HepG2 (cell line): ENCODE data around the gene ARL6. TPM values are rescaled to one million over a fixed set of nuclear protein-coding genes. Genes with fewer than 3 reads are reported as not detected.

Source experiments
- ATAC-seq: fragments of 200-7000 bp; cut with Tn5 transposase; 3 replicates; pipeline ENCODE4 v1.9.1; 2020; ENCODE audit warnings: mild to moderate bottlenecking, moderate library complexity
- BruUV-seq: library from RNA; stranded (reverse); fragments of 400-500 nt; replicated peaks from 2 replicates; lab custom pipeline; 2021; lab: Mats Ljungman, UMichigan
- CTCF ChIA-PET: fragments of 300-600 bp; formaldehyde crosslinking; extraction: SDS; loops from one replicate; lab custom pipeline; 2021; ENCODE audit warnings: low total read pairs, inconsistent platforms, low intra/inter-chr PET ratio; lab: Yijun Ruan, JAX
- POLR2A ChIA-PET: fragments of 350-600 bp; sonication (Branson Sonifier 250); formaldehyde crosslinking; loops from one replicate; lab custom pipeline; 2020; ENCODE audit warnings: antibody characterized with exemption, inconsistent platforms; lab: Yijun Ruan, JAX
- DNase-seq: peaks from one replicate; pipeline ENCODE4 v3.0.0-alpha.2; 2015; ENCODE audit warnings: low spot score
- FAIRE-seq: peaks from 3 replicates; lab custom pipeline; 2011; peaks lifted over from hg19 to GRCh38; lab: Jason Lieb, UNC
- H2AFZ ChIP-seq: one replicate; pipeline ENCODE4 v1.6.1; 2011; ENCODE audit warnings: low read length, inconsistent platforms
- H3K27ac ChIP-seq: fragments of 300-600 bp; 3 replicates; pipeline ENCODE4 v1.8.0; 2011; ENCODE audit warnings: mixed run types, mild to moderate bottlenecking, mixed read lengths, low read length, inconsistent platforms; ENCODE audit not compliant: insufficient read depth; ENCODE audit errors: extremely low read length
- H3K27me3 ChIP-seq, 2 experiments: fragments of 200-600 bp in 1 of 2; 2 replicates in 1 of 2; 3 replicates in 1 of 2; pipeline versions ENCODE4 v1.6.0 to v1.8.0; 2011; ENCODE audit warnings: low read length in 2 of 2, mild to moderate bottlenecking in 2 of 2, moderate library complexity in 2 of 2, inconsistent platforms in 1 of 2; ENCODE audit not compliant: insufficient read depth in 2 of 2, control insufficient read depth in 1 of 2
- H3K36me3 ChIP-seq, 2 experiments: fragments of 200-600 bp in 1 of 2; replicated peaks in 1 of 2; 2 replicates in 1 of 2; 3 replicates in 1 of 2; pipeline versions ENCODE4 v1.5.1 to v1.8.0; 2011; ENCODE audit warnings: low read length in 2 of 2, inconsistent platforms in 1 of 2; ENCODE audit not compliant: insufficient read depth in 2 of 2, control insufficient read depth in 1 of 2
- H3K4me1 ChIP-seq: 2 replicates; pipeline ENCODE4 v1.5.1; 2012; ENCODE audit warnings: low read length, inconsistent platforms; ENCODE audit not compliant: insufficient read depth
- H3K4me2 ChIP-seq: 2 replicates; pipeline ENCODE4 v1.6.0; 2011; ENCODE audit warnings: low read depth, low read length, inconsistent platforms
- H3K4me3 ChIP-seq, 3 experiments: fragments of 200-600 bp in 1 of 3; sonication (generic), shearing (Covaris generic) in 1 of 3; replicated peaks in 1 of 3; 2 replicates each; pipeline ENCODE4 v1.5.1; 2011 to 2016; ENCODE audit warnings: low read length in 3 of 3, inconsistent platforms in 2 of 3, low read depth in 2 of 3, mild to moderate bottlenecking in 2 of 3, control low read depth in 1 of 3, mixed read lengths in 1 of 3; ENCODE audit not compliant: insufficient read depth in 1 of 3
- H3K79me2 ChIP-seq: one replicate; pipeline ENCODE4 v1.6.1; 2011; ENCODE audit warnings: low read length, inconsistent platforms; ENCODE audit not compliant: insufficient read depth
- H3K9ac ChIP-seq: 2 replicates; pipeline ENCODE4 v1.6.0; 2011; ENCODE audit warnings: mild to moderate bottlenecking, low read depth, low read length, inconsistent platforms; ENCODE audit not compliant: insufficient read depth
- H3K9me3 ChIP-seq: 2 replicates; pipeline ENCODE4 v1.5.1; 2012; ENCODE audit warnings: mild to moderate bottlenecking, low read length
- H4K20me1 ChIP-seq: 2 replicates; pipeline ENCODE4 v1.6.0; 2011; ENCODE audit warnings: inconsistent platforms, mild to moderate bottlenecking, low read length, moderate library complexity; ENCODE audit not compliant: insufficient read depth
- CCDC6 ChIP-seq: sonication (generic); formaldehyde crosslinking; IDR thresholded peaks from 2 replicates; pipeline ENCODE4 v1.8.1; 2022; ENCODE audit warnings: mild to moderate bottlenecking, missing genetic modification reagents, moderate library complexity
- HMG20B ChIP-seq: conservative IDR thresholded peaks from 2 replicates; pipeline ENCODE4 v1.6.1; 2016; ENCODE audit warnings: missing genetic modification reagents, missing compliant biosample characterization
- JUN ChIP-seq: sonication (generic); formaldehyde crosslinking; IDR thresholded peaks from 2 replicates; pipeline ENCODE4 v1.4.0; 2020; ENCODE audit warnings: mild to moderate bottlenecking, missing genetic modification reagents
- KAT7 ChIP-seq: IDR thresholded peaks from 2 replicates; pipeline ENCODE4 v1.6.1; 2018; ENCODE audit warnings: borderline replicate concordance, missing compliant biosample characterization
- PHF20 ChIP-seq: sonication (generic); formaldehyde crosslinking; IDR thresholded peaks from 2 replicates; pipeline ENCODE4 v1.5.0; 2020; ENCODE audit warnings: mild to moderate bottlenecking, missing genetic modification reagents
- SIN3B ChIP-seq: fragments of 150-350 bp; IDR thresholded peaks from 2 replicates; pipeline ENCODE4 v1.6.1; 2014; ENCODE audit warnings: low read length
- SMAD9 ChIP-seq: sonication (generic); formaldehyde crosslinking; IDR thresholded peaks from 2 replicates; pipeline ENCODE4 v1.5.1; 2020; ENCODE audit warnings: mild to moderate bottlenecking, missing genetic modification reagents
- ZNF597 ChIP-seq: sonication (generic); formaldehyde crosslinking; IDR thresholded peaks from 2 replicates; pipeline ENCODE4 v1.5.0; 2020; ENCODE audit warnings: missing genetic modification reagents
- ZNF788 ChIP-seq: sonication (generic); formaldehyde crosslinking; IDR thresholded peaks from 2 replicates; pipeline ENCODE4 v1.5.0; 2020; ENCODE audit warnings: mild to moderate bottlenecking, missing genetic modification reagents, borderline replicate concordance
- ZNF839 ChIP-seq: sonication (generic); formaldehyde crosslinking; IDR thresholded peaks from 2 replicates; pipeline ENCODE4 v1.4.0; 2020; ENCODE audit warnings: missing genetic modification reagents, mild to moderate bottlenecking, borderline replicate concordance
- WGBS: methylation state at CpG from one replicate; pipeline ENCODE4 v1.1.6; 2017; ENCODE audit warnings: low lambda C conversion rate; 5-methylcytosine and 5-hydroxymethylcytosine counted together
- in situ Hi-C: cut with HindIII; loops from 2 replicates; pipeline ENCODE4 v1.10.0; 2017; ENCODE audit warnings: low pct_unique_long_range_greater_than_20kb; ENCODE audit not compliant: extremely low pct_ligation_motif_present
- intact Hi-C: fragments of 100-400 bp; cut with micrococcal nuclease; formaldehyde crosslinking; loops from one replicate; pipeline ENCODE4 v1.10.0; 2022; ENCODE audit not compliant: unreplicated experiment
- polyA plus RNA-seq, 8 experiments: library from polyadenylated mRNA; depleted of rRNA in 3 of 8; stranded (reverse) in 7 of 8; unstranded in 1 of 8; fragments of >200 nt; fragmentation: Illumina TruSeq in 4 of 8; extraction: Trizol in 4 of 8; gene quantifications; 2 replicates each; pipeline versions ENCODE4 v1.2.1 to v1.2.3, GENCODE V29; 2011 to 2016; ENCODE audit warnings: low read depth in 4 of 8, missing spikeins in 1 of 8, mixed read lengths in 1 of 8; ENCODE audit not compliant: insufficient read depth in 1 of 8
- total RNA-seq, 5 experiments: library from RNA; depleted of rRNA; stranded (reverse); fragments of >200 nt; fragmentation: Illumina TruSeq; extraction: Trizol; gene quantifications; 2 replicates each; pipeline ENCODE4 v1.2.3, GENCODE V29; 2016; ENCODE audit warnings: low read depth in 1 of 5
- TF ChIP-seq, protein P1 (sequence below): sonication (generic); formaldehyde crosslinking; IDR thresholded peaks from 2 replicates; pipeline ENCODE4 v1.8.0; 2022; ENCODE audit warnings: missing genetic modification reagents, mild to moderate bottlenecking, inconsistent platforms, borderline replicate concordance
- TF ChIP-seq, protein P2 (sequence below): sonication (generic); formaldehyde crosslinking; IDR thresholded peaks from 2 replicates; pipeline ENCODE4 v1.4.0; 2020; ENCODE audit warnings: missing genetic modification reagents
- TF ChIP-seq, protein P3 (sequence below): IDR thresholded peaks from 2 replicates; pipeline ENCODE4 v1.6.1; 2016; ENCODE audit warnings: missing biosample characterization, missing genetic modification reagents, low read depth

The ARL6 gene
- total and polyA plus RNA-seq, 2 of the 13 experiments (the other 11 are each of a cell fraction or from before 2014, with no cell fraction given) = 1.3 to 3.7 TPM

GRCh38 chr3:97830638-97831037, 66.1 kb downstream of the ARL6 start:
- no peak for FAIRE-seq
- CTCF ChIA-PET = no interaction called here
- in situ Hi-C loops = no loop called here
- Histone ChIP-seq H3K36me3 (no peaks in the 10 kb centered on the region), H3K9ac (no peak overlapping the region), H3K27me3 (no peaks in the 10 kb centered on the region), H3K4me2 (peak overlapping the region; percentile 19; the same call in 1 of the 2 replicates)
- TF ChIP-seq PHF20 (no peak), CCDC6 (CRISPR knock-in tag) (no peak), JUN (no peak), SIN3B (no peak), ZNF839 (CRISPR knock-in tag) (no peak), ZNF597 (CRISPR knock-in tag) (no peak), ZNF788 (CRISPR knock-in tag) (no peak), SMAD9 (CRISPR knock-in tag) (no peak), KAT7 (CRISPR knock-in tag) (no peak), HMG20B (no peak)
- TF ChIP-seq, protein P1, sequence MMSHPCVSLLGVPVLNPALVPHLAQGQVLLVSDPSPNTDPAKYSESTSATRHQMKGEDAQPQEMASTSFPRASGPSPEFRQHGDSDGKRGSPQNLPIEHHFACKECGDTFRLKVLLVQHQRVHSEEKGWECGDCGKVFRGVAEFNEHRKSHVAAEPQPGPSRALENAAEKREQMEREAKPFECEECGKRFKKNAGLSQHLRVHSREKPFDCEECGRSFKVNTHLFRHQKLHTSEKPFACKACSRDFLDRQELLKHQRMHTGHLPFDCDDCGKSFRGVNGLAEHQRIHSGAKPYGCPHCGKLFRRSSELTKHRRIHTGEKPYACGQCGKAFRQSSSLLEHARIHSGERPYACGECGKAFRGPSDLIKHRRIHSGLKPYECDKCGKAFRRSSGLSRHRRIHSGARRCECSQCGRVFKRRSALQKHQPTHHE (CRISPR knock-in tag) = no peak
- TF ChIP-seq, protein P2, sequence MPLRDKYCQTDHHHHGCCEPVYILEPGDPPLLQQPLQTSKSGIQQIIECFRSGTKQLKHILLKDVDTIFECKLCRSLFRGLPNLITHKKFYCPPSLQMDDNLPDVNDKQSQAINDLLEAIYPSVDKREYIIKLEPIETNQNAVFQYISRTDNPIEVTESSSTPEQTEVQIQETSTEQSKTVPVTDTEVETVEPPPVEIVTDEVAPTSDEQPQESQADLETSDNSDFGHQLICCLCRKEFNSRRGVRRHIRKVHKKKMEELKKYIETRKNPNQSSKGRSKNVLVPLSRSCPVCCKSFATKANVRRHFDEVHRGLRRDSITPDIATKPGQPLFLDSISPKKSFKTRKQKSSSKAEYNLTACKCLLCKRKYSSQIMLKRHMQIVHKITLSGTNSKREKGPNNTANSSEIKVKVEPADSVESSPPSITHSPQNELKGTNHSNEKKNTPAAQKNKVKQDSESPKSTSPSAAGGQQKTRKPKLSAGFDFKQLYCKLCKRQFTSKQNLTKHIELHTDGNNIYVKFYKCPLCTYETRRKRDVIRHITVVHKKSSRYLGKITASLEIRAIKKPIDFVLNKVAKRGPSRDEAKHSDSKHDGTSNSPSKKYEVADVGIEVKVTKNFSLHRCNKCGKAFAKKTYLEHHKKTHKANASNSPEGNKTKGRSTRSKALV (CRISPR knock-in tag) = no peak
- TF ChIP-seq, protein P3, sequence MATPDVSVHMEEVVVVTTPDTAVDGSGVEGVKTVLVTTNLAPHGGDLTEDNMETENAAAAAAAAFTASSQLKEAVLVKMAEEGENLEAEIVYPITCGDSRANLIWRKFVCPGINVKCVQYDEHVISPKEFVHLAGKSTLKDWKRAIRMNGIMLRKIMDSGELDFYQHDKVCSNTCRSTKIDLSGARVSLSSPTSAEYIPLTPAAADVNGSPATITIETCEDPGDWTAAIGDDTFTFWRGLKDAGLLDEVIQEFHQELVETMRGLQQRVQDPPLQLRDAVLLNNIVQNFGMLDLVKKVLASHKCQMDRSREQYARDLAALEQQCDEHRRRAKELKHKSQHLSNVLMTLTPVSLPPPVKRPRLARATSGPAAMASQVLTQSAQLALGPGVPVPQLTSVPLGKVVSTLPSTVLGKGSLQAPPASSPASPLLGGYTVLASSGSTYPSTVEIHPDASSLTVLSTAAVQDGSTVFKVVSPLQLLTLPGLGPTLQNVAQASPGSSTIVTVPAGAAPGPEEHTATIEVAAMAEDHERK = no peak
- TF ChIP-seq, all 625 proteins: peak for 0
- H3K4me3 ChIP-seq = no peak overlapping the region
- intact Hi-C loops = no loop called here
- H3K4me1 ChIP-seq = peaks cover 24% of the 10 kb centered on the region
- no peaks in the 10 kb centered on the region for H3K9me3 ChIP-seq
- no TSS peak for BruUV-seq
- ATAC-seq (no peak), DNase-seq (no peak)
- no peaks in the 10 kb centered on the region for H4K20me1 ChIP-seq
- peaks cover 6% of the 10 kb centered on the region for H3K79me2 ChIP-seq
- H3K27ac ChIP-seq = no peak overlapping the region
- no peak overlapping the region for H2AFZ ChIP-seq
- WGBS = 50% methylated on average over 2 of the region's 2 CpGs
- POLR2A ChIA-PET = no interaction called here
